Inferior parietal cortex (tissue), 1 donor: Measurements from ENCODE around the gene ADGRG1.

Experiments
- DNase-seq: peaks from one replicate; pipeline ENCODE4 v3.0.0-alpha.2; 2016; ENCODE audit errors: extremely low spot score

Gene ADGRG1

DNA sequence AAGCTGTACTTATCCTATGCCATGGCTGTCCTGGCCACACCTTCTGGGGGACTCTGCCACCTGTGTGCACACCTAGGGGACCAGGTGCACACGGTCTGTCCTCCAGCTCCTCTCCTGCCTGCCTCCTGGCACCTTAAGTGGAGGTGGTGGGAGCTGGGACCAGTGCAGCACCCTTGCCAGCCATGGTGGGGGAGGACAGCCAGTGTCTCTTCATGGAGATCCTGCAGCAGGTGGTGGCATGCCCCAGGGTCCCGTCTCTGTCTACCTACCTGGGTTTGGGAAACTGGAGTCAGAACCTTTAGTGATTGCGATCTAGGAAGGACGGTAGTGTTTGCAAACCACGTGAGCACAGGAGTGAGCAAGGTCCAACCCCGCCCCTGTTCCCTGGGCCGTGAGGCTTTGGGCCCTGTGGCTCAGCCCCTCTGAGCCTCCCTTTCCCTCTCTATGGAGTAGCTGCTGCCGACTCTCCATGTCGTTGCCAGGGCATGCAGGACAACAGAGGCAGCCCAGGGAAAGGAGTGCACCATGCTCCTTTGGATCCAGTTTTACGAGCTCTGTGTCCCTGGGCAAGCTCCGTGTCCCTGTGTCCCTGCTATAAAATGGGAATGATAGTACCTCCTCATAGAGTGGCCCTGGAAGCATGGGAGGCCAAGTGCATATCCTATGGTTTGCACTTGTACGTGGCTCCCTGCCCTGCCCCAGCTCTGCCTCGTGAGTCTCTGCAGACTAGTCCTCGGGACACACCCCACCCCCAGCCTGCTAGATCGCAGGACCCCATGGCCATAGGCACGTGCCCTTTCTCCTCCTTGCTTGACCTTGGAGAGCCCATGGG is 7.1 kb downstream of the ADGRG1 start:
- DNase-seq: no peak

DNA sequence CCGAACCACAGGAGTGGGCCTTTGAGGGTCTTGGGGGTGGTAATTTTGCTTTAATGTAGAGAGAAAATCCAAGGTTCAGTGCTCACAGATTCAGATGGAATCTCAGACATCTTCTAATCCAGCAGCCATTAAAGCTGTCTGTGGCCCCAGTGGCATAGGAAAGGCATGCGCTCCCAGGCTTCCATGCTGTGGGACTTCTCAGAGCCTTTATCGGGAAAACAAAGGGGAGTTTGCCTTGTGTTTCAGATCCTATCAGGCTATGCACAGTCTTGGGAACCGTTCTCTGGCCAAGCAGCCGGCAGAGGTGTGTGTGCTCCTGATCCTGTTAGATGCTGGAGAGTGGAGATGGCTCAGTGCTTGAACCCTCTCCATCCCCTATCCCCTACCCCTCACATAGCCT is 7.8 kb downstream of the ADGRG1 start:
- DNase-seq: no peak

DNA sequence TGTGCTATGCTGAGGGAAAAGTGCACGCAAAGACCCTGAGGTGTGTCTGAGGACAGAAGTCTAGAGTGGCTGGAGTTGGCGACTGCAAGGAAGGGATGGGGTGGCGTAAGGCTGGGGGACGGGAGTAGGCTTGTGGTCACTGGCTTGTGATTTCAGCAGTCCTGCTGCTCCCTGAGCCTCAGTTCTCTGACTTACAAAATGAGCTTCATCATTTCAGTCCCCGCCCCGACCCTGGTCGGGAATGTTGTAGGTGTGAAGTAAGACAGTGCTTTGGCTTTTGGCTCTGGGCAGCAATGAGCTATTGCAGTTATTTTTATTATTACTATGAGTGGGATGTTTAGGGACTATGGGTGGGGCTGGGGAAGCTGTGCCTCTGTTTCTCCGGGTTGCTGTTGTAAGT is 8.6 kb downstream of the ADGRG1 start:
- DNase-seq: no peak

DNA sequence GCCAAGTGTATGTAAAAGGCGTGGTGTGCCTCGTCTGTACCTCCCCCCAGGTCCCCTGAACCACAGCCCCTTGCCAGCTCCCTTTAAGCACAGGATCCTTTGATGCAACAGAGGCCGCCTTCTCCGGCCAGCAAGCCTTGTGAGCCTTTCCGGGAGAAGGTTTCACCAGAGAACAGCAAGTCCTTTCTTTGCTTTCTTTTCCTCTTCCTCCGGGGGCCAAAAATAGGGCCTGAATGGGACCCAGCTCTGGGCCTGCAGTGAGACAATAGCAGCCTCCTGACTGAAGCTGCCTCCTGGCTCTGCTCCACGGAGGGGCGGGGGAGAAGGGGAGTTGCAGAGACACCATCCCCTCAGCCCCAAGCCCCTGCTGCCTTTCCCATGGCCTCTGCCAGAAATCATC is 9.0 kb downstream of the ADGRG1 start:
- DNase-seq: no peak

DNA sequence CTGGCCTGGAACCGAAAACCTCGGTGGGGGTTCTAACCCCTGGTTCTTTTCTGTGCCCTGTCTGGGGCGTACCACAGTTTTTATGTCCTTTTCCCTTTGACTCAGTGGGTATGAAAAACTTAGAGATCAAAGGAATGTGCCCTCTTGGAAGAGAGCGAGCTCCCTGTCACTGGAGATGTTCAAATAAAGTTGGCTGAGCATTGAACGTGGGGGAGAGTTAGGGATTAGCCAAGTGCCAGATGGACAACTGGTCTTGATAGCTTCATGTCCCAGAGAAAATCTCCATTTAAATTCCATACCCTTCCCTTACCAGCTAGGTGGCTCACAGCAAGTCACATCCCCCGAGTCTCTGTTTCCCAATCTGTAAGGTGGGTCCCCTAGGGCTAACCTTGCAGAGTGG is 9.5 kb downstream of the ADGRG1 start:
- no peak for DNase-seq

DNA sequence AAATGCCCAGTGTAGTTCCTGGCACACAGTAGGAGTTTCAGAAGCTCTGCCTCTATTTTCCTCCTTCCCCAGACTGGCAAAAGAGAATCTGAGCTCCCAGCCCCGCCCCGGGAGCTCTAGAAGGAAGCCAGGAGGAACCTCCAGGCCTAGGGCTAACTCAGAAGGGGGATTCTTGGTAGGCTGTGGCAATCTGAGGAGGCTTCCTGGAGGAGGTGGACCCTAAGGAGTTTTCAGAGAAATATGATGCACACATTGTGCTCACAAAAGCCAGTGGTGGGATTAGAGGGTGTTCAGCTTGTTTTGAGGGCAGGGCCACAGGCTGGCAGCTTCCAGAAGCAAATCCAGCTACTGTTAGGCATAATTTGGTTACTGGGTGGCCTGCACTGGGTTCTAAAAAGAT is 10.0 kb downstream of the ADGRG1 start:
- DNase-seq: no peak

DNA sequence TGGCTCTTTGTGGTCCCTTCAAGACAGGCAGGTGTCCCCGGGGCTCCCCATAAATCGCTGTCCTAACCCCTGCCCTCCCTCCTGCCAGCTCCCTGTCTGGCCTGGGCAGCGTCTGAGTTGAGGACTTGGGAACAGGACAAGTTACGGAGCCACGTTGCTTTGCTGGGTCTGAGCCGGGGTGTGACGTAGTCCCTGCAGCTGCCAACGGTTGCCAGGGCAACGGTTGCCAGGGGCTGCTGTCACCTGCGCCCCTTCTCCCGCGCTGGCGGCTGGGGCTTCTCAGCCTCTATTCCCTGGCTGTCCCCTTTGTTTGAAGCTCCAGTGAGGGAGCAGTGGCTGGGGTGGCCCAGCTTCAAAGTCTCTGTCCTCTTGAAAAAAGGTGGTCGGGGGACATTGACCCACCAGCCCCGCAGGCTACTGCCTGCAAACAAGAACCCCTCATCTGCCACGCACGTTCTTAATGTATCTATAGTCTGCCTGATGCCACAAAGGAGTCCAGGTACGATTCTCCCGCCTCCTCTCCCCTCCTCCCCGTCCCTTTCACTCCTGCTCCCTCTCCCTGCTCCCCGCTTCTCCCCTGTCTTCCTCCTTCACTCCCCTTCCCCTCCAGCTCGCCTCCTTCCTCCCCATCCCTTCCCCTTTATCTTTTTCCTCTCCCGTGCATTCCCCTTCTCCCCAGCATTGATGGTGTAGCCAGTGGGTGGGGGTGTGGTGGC is 10.9 kb downstream of the ADGRG1 start:
- peak; percentile 69 for DNase-seq

DNA sequence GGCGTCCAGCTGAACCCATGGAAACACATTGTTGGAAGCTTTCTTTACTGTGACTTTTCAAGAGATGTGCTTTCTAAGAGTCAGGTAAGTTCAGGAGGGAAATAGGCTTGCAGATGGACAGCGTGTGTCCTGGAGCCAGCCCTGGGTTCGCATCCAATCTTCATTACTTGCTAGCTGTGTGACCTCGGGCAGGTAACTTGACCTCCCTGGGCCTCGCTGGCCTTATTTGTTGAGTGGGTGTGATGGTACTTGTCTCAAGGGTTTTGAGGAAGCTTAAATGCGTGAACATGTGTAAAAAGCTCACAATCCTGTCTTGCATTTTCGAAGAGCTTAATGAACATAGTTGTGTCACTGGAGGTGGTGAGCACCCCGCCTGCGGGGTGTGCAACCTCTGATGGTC is 11.8 kb downstream of the ADGRG1 start:
- no peak for DNase-seq

DNA sequence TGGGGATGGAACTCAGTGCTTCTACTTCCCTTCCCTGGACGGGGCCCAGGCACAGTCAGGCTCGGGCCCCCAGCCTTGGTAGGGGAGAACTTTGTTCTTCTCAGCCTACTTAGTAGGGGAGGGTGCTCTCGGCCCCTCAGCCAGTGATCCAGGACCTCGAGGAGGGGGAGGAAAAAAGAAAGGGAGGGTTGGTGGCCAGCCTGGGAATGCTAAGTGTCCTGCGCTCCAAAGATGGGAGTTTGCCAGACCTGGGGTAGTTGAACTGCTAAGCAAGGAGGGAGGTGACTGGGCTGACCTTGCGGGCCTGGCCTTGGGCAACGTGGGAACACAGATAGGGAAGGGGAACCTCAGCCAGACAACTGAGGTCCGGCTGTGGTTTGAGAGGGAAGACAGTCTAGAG is 12.2 kb downstream of the ADGRG1 start:
- no peak for DNase-seq

DNA sequence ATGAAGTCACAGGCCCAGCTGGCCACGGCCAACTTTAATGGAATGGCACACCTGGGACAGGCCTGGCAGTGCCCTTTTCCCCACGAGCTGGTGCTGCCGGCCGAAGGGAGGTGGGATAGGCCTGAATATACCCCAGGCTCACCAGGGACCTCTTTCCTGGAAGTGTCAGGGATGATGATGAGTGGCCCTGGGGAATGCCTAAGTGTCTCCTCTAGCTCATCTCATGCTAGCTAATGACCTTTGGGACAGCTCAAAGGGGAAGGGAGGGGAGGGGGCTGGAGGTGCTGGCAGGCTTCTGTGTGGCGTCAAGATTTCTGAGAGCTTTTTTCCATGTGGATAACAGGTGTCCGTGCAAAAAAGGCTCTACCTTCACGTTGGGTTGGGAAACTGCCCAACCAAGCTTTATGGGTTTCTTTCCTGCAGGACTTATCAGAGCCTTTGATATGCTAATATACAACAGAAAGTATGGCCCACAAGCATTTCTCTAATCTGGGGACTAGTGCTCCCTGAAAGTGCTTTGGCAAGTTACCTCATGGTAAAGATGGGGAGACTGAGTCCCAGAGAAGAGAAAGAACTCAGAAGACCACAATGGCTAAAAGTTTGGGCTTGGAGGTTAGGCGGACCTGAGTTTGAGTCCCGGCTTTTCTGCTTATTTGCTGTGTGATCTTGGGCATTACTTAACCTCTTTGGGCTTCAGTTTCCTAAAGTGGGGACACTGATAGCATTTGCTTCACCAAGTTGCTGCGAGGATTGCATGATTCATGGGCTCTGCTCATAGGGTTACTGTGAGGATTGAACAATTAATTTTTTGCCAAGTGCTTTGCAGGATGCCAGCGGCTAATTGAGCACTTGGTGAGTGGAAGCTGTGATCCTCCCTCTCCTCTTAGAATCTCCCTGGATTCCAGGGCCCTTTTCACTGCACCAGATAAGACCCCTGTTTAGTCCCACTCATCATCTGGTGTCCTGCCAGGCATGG is 14.0 kb downstream of the ADGRG1 start:
- no peak for DNase-seq

DNA sequence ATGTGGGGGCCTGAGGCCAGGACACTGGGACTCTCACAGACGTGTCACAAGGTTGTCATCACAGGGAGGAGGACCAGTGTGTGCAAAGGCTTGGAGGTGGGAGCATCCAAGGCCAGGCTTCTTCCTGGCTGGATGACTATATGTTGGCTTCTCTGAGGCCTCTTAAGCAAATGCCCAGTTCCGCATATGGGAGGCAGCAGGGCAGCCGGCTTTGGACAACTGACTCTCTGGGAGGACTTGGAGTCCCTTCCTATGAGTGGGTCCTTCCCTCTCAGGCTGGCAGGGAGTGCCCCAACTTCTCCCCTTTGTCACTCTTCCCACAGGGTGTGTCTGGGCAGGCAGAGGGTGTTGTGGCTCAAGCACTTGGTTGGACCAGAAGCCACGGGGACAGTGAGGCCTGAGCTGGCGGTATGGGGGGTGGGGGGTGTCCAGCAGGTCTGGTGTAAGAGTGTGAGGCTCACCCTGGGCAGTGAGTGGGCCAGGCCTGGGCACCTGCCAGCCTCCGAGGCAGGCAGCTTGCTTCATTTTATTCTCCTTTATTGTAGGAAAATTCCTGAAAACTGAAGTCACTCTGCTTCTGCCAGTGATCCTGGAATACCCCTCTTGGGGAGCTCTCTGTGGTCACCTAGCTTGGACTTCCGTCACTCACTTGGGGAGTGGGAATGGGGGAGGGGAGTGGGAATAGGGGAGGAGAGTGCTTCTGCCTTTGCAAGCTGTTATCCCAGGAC is 14.9 kb downstream of the ADGRG1 start:
- no peak for DNase-seq

DNA sequence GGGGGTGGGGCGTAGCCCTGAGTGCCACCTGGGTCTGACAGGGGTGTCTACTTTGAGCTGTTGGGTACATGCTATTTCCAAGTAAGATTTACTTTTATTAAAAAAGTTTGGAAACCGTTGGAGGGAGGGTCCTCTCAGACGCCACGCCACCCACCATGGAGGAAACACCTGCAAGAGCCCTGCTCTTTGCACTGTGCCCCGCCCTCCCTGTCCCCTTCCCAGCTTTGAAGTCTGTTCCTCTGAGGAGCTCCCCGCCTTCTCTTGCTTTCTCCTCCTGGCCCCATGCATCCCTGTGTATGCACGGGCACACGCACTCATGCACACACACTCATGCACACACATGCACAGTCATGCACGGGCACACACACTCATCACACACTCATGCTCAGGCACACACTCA is 15.5 kb downstream of the ADGRG1 start:
- no peak for DNase-seq

DNA sequence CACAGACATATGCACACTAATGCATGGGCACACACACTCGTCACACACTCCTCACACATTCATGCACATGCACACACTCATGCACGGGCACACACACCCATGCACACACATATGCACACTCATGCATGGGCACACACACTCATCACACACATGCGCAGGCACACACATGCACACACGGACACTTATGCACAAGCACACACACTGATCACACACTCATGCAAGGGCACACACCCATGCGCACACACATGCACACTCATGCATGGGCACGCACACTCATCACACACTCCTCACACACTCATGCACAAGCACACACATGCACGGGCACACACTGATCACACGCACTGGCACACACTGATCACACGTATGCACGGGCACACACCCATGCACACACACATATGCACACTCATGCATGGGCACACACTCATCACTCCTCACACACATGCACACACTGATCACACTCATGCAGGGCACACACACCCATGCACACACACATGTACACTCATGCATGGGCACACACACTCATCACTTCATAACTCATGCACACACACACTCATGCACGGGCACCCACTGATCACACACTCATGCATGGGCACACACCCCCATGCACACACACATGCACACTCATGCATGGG is 16.1 kb downstream of the ADGRG1 start:
- no peak for DNase-seq

DNA sequence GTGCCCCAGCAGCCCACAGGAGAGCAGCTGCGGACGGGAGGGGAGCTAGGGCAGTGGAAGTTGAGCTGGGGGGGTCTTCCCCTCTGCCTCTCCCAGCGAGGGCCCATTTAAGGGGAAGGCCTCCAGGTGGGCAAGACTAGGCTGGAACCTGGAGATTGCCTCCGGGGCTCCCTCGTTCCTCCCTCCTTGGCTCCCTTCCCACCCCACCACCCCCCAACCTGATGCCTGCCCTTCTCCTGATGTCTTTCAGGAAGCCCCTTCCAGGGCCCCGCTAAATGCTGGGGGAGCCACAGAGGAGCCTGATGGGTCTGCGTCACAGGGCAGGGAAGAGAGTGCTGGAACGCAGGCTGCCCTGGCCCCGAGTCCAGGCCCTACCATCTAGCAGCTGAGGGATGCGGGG is 16.7 kb downstream of the ADGRG1 start:
- no peak for DNase-seq

DNA sequence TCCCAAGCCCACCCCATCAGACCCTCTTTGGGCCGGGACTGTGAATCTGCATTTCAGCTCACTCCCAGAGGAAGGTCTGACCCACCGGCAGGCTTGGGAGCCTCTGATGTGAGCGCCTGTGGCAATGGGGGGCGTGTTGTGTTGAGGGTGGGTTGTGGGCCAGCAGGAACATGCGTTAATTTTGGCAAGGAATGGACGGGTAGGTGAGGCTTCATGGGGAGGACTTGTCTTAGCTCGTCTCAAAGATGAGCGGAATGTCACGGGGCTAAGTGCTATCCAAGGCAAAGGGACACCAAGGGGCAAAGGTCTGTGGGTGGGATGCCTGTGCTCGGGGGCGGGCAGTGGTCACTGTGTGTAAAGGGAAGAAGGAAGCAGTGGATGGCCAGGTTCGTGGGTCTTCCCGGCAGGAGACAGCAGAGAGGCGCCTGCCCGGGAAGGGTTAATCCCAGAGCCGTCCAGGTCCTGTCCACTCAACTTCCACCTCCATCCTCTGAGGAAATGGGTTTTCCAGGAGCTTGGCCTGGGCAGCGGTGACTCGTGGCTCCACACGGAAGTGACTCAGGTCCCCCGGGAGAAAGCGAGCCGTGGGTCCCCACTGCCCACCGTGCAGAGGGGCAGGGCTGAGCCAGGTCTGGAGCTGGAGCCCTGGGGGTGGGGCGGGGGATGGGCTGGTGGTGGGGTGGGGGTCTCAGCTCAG is 17.4 kb downstream of the ADGRG1 start:
- DNase-seq: no peak

DNA sequence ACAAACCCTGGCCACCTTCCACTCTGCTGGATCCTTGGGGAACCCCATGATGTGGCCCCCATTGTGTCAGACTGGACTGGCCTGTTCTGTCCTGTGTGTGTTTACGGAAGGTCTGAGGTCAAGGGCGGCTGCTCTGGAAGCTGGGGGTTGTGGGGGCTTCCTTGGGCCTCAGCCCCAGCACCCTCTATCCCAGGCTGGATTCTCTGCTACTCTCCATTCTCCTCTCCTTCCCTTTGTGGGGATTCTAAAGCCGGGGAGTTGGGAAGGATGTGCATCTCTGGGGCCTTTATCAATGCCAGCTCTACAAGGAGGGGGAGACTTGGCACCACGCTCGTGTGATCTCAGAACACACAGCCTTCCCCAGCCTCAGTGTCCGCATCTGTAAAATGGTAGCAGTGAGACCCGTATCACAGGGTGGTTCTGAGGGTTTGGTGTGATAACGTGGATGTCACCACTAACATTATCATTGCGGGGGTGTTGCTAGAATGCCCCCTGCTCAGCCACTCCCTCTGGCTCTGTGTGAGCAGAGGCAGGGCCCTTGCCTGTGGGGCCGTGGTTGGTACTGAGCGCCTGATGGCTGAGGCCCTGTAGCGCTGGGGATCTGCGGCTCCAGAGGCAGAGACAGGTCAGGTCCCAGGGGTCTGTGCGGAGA is 18.1 kb downstream of the ADGRG1 start:
- no peak for DNase-seq

DNA sequence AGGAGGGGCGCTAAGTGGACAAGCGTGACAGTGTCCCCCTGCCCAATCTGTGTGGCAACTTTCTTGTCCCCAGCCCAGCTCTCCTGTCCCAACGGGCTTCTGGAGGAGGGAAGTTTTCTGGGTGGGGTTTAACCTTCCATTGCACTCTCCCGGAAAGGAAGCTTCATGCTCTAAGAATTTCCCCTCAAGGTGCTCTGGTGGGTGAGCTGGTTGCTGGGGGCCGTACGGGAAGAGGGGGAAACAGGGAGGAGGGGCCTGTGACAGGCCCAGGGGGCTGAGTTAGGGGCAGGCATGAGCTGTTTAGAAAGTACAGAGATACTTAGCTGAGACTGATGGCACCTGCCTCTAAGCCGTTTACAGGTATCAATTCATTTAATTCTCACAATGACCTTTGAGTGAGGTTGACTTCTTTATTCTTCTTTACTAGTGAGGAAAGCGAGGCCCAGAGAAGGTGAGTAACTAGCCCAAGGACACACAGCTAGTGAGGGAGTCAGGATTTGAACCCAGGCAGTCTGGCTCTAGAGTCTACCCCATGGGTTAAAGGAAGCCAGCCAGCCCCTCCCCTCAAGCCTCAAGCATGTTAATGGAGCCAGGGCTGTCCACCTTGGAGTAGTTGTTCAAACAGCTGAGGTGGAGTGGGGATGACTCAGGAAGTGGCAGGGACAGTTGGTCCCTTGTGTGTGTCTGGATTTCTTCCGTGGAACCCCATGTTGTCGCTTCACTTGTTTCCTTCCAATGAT is 18.9 kb downstream of the ADGRG1 start:
- no peak for DNase-seq

DNA sequence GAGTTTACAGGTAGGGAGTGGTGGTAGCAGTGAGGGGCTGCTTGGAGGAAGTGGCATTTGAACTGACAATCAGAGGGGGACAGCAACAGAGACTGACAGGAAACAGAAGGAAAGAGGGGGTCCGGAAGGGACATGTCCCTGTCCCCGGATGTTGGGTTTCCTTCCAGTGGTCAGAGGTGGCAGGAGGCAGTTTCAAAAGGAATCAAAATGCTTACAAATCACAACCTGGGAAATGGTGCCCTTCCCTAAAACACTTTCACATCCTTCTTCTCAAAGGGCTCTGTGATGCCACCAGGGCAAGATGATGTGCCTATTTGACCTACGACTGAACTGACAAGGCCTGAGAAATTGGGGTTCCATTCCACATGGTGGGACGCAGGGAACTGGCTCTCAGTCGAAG is 19.7 kb downstream of the ADGRG1 start:
- DNase-seq: no peak
